NCI-H510A (cell line): ENCODE results near the gene SLC2A13.
A peak's percentile ranks its signal among the peaks of the same experiment; 100 is the strongest.

Experiments
- DNase-seq: peaks from one replicate; lab custom pipeline; 2025; lab: John Stamatoyannopoulos, UW

SLC2A13 gene

DNA sequence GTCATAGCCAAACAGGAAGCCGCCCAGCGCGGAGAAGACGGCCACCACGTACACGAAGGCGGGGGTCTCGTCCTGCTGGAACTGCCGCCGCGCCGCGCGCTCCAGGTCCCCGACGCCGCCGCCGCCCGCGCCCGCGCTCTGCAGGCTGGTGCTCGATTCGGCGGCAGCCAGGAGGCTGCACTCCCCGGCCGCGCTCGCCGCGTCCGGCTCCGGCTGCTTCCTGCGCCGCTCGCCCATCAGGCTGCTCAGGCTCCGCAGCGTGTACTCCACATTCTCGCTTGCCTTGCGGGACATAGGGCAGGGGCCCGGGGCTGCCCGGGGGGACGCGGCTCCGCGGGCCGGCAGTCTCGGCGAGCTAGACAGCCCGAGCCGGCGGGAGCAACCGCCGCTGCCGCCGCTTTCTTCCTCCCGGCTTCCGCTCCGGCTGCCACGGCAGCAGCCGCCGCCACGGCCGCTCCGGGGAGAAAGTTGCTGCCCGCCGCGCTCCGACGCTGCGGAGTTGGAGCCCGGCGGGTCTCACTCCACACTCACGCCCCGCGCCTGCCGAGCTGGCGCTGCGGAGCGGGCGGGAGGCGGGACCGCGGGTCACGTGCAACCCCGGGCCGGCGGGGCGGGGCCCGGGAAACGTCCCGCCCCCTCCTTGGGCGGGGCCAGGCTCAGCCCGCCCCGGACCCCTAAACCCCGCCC, at the start of gene SLC2A13:
Gene SLC2A13, minus strand, starts transcription at position 567 of the 687 bp plus-strand sequence. Its CDS starts 273 bp downstream, at position 294.
- DNase-seq = peak; percentile 5

DNA sequence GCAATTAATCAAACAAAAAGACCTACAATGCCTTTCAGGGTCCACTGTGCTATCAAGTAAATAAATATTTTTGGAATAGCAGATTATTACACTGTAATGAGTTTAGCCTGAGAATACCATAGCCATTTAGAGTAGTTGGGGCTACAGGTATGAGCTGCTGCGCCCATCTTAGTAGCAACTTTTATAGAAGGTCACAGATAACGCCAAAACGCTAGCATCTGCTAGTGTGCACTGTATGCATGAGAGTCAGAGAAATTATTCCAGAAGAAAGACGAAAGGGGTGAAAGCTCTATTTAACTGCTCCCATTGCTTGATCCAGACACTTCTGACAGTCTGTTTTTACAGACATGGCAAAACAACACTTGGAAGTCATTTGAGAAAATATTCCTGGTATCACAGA, 48.5 kb upstream of the SLC2A13 start:
- no peak for DNase-seq

DNA sequence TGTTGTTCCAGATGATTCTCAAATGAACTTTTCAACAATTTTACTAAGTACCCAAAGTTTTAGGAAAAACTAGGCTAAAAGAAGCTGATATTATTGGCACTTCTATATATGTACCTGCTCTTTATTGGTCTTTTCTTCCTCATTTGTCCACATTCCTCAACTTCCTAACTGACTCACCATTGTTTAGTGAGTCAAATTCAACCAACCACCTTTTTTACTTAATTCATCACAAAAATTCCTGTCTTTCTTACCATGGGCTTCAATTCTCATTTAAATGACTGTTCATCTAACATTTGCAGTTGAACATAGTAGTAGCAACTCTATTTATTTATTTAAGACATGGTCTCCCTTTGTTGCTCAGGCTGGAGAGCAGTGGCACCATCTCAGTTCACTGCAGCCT, 47.6 kb upstream of the SLC2A13 start:
- DNase-seq = no peak

DNA sequence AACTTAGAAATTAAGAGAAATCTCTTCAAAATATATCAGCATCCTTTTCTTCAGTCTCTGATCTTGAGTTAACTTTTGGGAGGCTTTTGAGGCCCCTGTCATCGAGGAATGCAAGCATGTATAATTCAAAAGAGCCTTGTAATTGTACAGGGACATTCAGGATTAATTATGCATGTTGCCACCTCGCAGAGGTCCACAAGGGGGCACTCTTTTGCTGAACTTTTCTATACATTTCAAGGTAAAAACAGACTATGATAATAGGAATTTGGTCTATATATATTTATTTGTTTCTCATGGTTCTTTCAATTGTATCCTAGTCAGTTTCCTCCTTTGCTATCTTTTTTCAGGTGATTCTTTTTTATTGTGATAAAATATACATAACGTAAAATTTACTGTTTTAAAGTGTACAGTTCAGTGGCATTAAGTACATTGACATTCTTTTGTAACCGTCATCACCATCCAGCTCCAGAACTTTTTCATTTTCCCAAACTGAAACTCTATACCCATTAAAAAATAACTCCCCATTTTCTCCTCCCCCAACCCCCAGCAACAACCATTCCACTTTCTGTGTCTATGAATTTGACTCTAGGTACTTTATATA, 47.0 kb upstream of the SLC2A13 start:
- DNase-seq = no peak

DNA sequence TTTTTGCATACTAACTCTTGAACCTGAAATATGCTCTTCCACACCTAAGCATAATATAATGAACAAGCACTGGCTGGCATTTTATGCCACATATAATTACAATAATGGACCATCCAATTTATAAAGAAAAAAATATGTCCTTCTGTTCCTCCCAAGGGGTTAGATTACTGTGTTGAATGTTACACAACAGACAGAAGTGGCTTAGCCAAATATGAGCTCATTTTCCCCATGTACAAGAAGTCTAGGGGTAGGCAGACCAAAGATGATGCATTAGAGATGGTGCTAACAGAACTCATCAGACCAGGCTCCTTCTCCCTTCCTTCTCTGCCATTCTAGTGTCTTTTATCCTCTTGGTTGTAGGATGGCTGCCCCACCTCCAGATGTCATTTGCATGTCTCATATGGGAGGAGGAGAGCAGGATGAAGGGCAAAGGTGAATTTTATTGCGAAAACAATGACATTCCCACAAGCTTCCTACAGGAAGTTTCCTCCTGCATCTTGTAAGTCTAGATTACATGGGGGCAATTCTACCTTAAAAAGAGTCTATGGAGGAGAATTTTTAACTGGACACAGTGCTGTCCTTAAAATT, 43.9 kb upstream of the SLC2A13 start:
- DNase-seq = no peak

DNA sequence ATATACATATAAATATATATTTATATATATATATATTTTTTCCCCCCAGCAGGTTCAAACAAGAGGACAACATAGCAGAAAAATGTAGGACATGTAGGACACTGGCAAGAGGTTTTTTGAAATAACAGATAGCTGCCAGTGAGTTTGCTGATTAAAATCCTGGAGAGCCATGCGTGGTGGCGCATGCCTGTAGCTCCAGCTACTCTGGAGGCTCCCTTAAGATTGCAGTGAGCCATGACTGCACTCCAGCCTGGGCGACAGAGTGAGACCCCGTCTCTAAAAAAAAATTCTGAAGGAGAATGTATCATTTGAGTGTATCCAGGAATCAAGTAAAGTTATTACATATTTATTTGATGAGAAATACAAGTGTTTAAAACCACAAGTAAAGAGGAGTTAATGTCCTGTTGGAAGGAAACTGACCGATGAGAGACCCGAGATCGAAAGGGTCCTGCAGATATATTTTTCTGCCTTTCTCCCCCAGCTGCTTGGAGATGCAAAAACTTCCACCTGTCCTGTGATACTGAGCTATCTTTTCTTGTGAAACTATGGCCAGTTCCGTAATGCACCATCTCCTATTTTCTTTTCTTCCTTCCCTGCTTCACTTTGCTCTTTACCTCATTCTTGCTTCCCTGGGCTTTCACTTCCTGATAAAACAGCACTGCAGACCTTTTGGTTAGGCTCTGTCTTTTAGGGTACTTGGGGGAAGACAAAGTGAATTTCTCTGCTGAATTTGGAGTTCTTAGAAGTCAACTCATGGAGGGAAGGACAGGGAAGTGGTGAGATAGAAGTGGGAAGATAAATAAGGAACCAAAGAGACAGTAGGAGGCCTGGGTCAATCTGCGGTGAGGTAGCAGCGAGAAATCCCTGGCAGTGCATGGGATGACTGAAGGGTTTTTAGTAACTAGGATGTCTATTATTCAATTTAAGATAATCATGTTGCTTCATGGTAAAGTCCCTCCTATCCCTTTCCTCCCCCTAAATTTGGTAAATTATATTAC, 41.2 kb upstream of the SLC2A13 start:
- no peak for DNase-seq

DNA sequence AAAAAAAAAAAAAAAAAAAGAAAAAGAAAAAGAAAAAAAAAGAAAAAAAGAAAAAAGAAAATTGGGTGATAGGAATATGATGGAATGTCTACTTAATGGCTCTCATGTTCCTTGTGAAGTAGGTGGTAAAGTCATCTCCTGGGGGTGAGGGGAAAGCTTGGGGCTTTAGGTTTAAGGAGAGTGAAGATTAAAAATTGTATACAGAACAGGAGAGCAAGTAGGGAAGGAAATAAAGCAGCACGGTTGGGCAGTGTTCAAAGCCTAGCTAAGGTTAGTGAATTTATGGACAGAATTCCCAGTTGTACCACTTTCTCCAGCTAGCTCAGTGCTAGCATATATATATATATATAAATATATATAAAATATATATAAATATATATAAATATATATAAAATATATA, 40.0 kb upstream of the SLC2A13 start:
- no peak for DNase-seq

DNA sequence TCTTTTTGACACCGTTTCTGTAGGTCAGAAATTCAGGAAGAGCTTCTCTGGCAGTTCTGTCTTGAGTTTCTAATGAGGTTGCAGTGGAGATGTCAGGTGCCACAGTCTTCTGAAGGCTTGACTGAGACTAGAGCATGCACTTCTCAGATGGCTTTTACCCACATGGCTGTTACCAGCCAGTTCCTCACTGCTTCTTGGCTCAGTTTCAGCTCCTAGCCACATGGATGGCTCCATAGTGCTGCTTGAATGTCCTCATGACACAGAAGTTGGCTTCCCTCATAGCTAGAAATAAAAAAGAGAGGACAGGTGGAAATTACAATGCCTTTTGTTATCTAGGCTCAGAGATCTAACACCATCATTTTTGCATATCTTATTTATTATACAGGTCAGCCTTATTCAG, 38.1 kb upstream of the SLC2A13 start:
- DNase-seq = no peak

DNA sequence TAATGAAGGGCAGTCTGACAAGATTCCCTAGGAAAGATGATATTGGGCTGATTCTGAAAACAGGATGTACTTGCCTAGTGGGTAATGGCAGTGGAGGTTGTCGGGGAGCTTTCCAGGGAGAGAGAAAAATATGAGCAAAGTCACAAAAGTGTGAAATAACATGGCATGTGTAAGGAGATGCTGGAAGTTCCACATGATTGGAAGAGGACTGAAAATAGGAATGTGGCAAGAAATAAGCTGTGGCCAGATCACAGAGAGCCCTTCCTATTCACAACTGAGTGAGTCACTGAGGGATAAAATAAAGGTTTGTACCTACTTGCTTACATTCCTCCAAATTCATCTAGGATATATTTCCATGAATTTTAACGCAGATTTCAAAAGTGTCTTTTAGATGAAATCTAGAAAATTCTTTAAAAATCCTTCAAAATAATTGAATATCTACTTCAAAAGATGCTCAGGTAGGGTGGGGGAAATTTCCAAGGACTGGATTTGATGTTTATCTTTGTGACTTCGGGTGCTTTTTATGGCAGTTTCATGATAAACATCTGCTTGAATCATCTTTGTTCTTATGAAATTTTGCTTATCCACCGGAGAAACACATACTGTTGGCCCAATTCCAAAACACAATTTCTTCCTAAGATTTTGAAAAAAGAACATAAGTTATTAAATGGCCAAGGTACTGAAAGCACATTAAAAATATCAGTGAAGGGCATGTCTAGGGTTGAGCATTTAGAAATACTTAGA, 36.3 kb upstream of the SLC2A13 start:
- no peak for DNase-seq

DNA sequence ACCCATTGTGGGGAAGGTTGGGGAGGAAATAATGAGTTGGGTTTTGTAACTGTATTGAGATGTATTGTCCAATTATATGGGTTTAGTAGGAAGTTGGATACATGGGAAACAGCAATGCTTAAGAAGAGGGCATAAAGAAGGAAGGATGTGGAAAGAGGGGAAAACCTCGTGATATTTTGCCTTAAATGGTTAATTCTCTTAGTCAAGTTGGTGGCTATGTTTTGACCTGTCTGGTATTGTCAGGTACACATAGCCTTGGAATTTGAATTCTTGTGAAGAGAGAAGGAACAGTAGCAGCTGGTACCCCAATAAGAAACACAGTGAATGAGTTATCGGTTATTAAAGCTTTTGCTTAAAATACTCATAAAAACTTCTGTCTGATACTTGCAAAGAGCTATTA, 32.6 kb upstream of the SLC2A13 start:
- DNase-seq = no peak

DNA sequence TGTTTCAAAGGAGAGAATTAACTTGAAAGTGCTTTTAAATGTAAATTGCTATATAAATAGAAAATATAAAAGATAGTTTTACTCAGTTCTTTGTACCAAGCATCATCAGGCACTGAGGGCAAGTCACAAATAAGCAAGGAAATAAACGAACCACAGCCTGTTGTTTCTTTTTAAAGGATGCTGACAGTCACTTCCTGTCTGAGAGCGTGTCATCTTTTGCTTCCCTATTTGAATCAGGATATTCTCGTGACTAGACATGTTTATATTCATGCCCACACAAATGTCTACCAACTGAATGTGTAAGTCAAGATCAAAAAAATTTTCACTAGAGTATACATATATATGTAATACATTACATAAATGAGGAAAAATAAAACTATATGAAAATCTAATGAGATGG, 31.4 kb upstream of the SLC2A13 start:
- no peak for DNase-seq

DNA sequence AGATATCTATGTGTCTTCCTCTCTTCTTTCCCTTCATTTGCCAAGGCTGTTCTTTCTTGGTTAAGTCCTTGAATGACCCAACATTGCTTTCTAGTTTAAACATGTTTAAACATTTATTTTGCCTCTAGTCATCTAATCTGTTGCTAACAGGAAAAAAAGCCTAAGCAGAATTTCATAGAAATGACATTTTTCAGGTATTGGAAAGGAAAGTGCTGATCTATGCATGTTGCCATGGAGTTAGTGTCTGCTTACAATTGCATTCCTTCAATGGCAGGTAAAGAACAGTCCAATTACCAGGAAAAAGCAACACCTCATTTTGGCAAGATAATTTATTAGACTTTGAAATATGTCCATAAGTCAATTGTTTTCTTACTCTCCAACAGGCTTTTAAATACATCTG, 21.5 kb upstream of the SLC2A13 start:
- no peak for DNase-seq

DNA sequence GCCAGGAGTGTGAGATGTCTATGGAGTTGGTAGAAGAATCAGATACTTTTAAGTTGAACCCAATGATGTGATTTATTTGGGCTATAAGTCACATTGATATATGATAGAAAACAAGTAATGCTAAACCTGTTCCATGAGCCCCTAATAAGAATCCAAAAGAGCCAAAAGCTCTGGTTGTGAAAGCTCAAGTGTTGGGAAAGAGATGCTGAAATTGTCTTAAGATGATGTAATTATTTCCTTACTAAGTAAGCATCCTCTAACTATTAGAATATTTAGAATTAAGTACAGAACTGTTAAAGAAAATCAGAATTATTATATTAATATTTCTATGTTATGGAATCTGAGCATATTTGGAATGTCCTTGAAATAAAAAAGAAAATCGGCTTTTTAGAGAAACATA, 17.6 kb upstream of the SLC2A13 start:
- DNase-seq = no peak

DNA sequence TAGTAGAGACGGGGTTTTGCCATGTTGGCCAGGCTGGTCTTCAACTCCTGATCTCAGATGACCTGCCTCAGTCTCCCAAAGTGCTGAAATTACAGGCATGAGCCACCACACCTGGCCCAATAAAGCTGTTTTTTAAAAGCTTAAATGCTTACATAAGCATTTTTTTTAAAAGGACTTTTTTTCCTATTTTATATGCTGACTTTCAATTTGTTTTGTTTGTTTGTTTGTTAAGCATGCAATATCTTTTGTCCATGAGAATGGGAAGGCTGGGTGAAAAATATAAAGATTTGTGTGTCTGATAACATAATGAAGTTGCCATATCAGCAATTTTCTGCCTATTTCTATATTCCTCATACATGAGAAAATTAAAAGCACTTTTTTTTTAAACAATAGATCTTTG, 17.0 kb upstream of the SLC2A13 start:
- DNase-seq = no peak

DNA sequence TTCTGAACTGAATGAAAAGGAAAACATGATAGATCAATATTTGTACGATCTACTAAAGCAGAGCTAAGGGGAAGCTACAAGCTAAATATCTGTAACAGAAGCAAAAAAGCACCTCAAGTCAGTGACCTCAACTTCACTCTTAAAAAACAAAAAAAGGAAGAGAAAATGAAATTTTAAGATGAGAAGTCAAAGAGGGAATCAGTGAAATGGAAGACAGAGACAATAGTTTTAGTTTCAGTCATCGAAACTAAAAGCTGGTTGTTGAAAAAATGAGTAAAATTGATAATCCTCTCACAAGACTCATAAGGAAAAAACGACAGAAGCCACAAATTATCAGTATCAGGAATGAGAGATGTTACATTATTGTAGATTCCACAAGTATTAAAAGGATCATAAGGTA, 11.9 kb upstream of the SLC2A13 start:
- no peak for DNase-seq

DNA sequence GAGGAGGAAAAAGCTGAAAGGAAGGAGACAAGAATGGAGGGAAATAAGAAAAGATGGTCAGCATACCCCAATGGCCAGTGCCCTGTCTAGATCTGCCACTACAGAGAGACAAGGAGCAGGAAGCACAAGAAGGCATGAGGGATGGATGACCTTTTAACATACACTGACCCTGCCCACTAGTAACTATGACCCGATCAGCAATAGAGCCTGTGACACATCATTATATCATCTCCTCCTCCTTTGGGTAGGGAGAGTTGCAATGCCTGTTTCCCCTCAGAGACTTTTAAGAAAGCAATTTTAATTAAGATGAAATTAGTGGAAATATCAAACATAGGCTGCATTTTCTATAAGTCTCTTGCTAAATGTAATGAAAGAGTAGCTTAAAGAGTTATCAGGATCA, 4.7 kb upstream of the SLC2A13 start:
- no peak for DNase-seq

DNA sequence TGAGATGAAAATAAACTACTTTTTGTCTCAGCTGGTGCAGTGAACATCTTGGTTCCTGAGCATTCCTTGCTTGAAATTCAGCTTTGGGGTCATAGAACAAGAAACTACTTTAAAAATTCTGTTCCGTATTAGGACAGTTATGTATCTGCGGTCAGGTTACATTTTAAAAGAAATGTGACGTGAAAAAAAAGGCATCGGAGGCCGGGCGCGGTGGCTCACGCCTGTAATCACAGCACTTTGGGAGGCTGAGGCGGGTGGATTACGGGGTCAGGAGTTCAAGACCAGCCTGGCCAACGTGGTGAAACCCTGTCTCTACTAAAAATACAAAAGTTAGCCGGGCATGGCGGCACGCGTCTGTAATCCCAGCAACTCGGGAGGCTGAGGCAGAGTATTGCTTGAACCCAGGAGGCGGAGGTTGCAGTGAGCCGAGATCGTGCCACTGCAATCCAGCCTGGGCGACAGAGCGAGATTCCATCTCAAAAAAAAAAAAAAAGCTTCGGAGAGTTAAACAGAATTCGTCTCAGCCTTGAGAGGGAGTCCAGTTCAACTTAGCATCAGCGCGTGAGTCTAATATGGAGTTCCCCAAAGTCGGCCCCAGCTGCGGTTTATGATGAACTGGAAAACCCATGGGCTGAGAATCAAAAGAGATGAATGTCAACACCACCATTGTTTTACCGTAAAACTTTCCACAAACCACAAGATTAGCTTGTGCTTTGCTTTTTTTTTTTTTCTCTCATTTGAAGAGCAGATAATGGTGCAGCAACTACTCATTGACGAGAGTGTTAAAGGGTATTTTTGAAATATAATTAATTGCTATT, 2.1 kb upstream of the SLC2A13 start:
- DNase-seq = no peak

DNA sequence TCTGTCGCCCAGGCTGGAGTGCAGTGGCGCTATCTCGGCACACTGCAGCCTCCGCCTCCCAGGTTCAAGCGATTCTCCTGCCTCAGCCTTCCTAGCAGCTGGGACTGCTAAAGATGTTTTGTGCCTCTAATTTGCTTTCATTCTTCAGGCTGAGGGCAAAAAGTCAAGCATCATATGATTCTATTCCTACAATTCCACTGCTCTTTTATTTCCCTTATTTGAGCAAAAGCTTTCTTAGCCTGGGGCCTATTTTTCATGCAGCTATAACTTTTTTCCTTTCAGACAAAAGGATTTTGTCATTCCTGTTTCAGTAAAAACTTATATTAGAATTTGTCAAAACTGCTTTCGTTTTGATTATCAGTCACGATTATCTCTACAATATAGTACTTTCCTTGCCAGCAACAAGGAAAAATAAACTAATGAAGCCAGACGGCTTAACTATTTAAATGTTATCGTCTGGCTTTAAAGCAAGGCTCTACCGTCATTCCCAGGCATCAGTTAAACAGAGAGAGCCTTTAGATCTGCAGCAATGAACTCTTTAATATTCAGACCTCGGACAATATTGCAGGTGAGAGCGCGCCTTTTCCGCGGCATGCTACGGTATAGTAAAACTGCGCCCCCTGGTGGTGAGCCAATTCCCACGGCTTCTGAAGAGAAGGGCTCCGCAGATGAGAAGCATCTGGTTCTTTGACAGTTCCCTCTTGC, 1.4 kb upstream of the SLC2A13 start:
- peak; percentile 36 for DNase-seq

DNA sequence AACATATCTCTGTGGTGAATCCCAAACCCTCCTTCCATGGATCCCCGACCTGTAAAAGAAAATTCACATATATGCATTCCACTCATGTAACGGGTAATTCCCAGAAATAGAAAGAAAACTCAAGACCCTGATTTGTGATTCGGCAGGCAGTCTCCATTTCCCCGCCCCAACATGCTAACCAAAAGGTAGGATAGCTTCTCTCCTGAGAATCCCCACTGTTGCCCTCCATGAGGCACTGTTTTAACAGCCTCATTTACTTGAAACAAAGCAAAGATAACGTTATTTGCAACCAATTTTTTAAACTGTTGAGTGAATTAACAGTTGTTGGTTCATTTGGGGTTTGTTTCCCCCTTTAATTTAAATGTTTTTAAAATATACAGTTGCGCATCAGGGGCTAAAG, 774 bp upstream of the SLC2A13 start:
- DNase-seq = no peak

DNA sequence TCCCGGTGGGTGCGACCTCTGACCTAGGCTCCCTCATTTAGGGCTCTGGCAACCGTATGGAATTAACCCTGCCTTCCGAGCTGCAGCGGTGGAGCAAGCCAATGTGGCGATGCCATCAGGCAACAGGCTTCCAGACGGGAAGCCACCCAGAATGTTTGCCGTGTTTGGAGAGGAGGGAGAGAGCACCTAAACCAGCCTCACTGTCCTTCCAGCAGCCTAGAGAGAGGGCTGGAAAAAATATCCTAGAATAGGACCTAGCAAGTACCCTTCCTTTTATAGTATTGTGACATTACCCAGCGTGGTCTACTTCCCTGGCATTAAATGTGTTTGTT, 287 bp upstream of the SLC2A13 start:
- no peak for DNase-seq

DNA sequence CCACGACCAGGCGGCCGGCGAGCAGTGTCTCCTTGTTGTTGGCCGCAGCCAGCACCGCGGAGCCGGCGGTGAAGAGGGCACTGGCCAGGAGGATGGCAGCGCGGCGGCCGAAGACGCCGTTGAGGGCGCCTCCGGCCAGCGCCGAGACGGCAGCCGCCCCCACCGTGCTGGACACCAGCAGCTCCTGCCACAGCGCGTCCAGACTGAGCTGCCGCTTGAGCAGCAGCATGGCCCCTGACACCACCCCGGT, 691 bp downstream of the SLC2A13 start:
- DNase-seq = no peak
